Measurements from ENCODE around the gene F2. TPM values are rescaled to one million over a fixed set of nuclear protein-coding genes. Genes with fewer than 3 reads are reported as not detected.
A peak's percentile ranks its signal among the peaks of the same experiment; 100 is the strongest.

The F2 gene
- total RNA-seq, 4 donors from 2014 or later = 0.42 to 1.1 TPM; not detected in 2

DNA sequence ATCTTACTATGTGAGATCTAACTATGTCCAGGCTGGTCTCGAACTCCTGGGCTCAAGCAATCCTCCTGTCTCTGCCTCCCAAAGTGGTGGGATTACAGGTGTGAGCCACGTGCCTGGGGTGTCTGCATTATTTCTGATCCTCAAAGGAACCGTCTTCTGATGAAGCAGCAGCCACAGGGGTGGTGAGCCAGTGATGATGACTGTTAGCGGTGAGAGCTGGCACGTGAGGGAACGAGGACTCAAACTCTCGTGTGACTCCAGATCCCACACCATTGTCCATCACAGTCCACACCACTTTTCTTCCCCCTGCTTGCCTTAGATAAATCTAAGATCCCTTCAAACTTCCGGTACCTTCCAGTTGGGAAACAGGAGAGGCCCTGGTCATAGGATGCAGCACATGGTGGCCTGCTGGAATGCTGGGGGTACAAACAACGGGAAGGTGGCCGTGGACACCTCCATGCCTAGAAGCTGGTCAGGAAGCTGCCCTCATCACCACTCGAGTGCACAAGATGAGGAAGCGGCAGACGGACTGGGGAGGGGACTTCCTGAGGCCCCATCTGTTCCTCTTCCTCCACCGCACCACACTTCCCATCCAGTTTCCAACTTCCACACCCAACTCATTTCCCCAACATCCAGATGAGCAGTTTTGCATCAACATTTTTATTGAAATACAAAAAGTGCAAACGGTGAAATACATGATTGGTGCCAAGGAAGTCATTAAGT, 42.4 kb upstream of the F2 start:
- 80% methylated on average over 15 of the region's 15 CpGs for WGBS

DNA sequence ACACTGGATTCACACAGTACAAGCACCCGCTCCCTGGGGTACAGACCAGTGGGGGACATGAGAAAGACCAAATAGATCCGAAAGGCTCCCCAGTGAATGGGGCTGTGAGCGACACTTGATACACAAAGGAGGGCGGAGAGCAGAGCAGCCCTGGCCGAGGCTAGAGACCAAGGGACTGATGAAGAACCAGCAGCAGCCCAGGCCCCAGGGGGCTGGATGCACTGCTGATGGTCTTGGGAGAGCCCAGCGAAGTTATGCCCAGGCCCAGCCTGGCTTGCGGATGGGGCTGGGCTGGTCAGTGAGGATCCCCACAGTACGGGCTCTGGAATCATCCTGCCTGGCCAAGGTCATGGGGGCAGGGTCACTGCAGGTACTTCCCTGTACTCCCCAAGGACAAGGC, 41.8 kb upstream of the F2 start:
- peak overlapping the region in 3 of 4 donors; percentile 74 to 82 (median 80) for H3K27ac ChIP-seq (replicated peaks in 1 of 4)

More for the DNA sequence above, 42.4 kb upstream of the F2 start:
- Histone ChIP-seq H3K27ac (replicated peaks in 1 of 4) (peak overlapping the region; percentile 68 to 82 (median 77)), H3K36me3 (peaks cover 57 to 78% (median 75%) of the 10 kb centered on the region in 4 donors), H3K9me3 (no peaks in the 10 kb centered on the region), H3K4me1 (peaks cover 31 to 45% (median 36%) of the 10 kb centered on the region in 4 donors), H3K27me3 (no peaks in the 10 kb centered on the region), H3K4me3 (no peak overlapping the region)
- DNase-seq (ENCODE audit: extremely low spot score) = no peak
- intact Hi-C loops (cut with DNase I) = no loop called here
- no peak for TF ChIP-seq POLR2A (IDR thresholded peaks at IDR 0.05; ENCODE audit: low read depth)
- no peak for TF ChIP-seq EP300 (IDR thresholded peaks at IDR 0.05)
- TF ChIP-seq, protein P1, sequence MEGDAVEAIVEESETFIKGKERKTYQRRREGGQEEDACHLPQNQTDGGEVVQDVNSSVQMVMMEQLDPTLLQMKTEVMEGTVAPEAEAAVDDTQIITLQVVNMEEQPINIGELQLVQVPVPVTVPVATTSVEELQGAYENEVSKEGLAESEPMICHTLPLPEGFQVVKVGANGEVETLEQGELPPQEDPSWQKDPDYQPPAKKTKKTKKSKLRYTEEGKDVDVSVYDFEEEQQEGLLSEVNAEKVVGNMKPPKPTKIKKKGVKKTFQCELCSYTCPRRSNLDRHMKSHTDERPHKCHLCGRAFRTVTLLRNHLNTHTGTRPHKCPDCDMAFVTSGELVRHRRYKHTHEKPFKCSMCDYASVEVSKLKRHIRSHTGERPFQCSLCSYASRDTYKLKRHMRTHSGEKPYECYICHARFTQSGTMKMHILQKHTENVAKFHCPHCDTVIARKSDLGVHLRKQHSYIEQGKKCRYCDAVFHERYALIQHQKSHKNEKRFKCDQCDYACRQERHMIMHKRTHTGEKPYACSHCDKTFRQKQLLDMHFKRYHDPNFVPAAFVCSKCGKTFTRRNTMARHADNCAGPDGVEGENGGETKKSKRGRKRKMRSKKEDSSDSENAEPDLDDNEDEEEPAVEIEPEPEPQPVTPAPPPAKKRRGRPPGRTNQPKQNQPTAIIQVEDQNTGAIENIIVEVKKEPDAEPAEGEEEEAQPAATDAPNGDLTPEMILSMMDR (IDR thresholded peaks at IDR 0.05) = no peak
- no peak for TF ChIP-seq POLR2AphosphoS5 (IDR thresholded peaks at IDR 0.05)

DNA sequence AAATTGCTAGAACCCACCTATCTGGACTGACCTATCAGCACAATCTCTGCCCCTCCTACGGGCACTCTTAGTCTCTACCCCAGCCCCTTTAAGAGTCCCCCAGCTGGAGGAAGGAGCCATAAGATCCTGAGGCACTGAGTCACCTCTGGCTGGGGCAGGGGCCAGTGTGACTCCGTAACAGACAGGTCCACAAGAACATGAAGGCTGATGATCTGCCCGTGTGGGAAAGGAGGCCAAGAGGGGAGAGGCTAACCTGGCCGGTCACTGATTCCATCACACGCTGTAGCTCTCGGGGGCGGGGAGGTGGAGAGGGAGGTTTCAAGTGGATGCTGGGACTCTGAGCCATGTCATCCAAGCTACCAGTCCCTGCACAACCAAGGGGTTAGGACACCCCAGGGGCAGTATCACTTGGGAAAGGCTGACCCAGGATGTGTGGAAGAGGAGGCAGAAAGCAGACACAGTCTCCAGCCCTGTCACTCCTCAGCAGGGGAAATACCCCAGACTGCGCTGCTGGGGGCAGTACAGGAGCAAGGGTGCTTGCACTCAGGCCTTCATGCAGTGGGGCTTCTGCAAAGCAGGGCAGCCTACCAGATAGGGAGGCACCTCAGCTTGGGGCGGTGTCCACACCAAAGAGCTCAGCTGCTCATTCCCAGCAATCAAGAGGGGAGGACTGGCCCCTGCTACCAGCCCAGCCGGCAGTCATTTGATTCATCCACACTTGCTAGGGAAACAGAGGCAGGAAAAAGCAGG, 40.8 kb upstream of the F2 start:
- Histone ChIP-seq H3K27ac (replicated peaks in 1 of 4) (peak overlapping the region in 2 of 4 donors; percentile 33 to 35), H3K27me3 (no peaks in the 10 kb centered on the region), H3K4me3 (no peak overlapping the region), H3K36me3 (peaks cover 44 to 75% (median 66%) of the 10 kb centered on the region in 4 donors), H3K9me3 (no peaks in the 10 kb centered on the region), H3K4me1 (peaks cover 32 to 47% (median 38%) of the 10 kb centered on the region in 4 donors)
- 76% methylated on average over 10 of the region's 10 CpGs for WGBS
- intact Hi-C loops (cut with DNase I) = no loop called here
- no peak for DNase-seq (ENCODE audit: extremely low spot score)
- TF ChIP-seq POLR2AphosphoS5 (IDR thresholded peaks at IDR 0.05) (no peak), EP300 (IDR thresholded peaks at IDR 0.05) (no peak)

More for the DNA sequence above, 41.8 kb upstream of the F2 start:
- Histone ChIP-seq H3K4me1 (peaks cover 31 to 45% (median 36%) of the 10 kb centered on the region in 4 donors), H3K27me3 (no peaks in the 10 kb centered on the region), H3K36me3 (peaks cover 51 to 78% (median 75%) of the 10 kb centered on the region in 4 donors), H3K4me3 (no peak overlapping the region), H3K9me3 (no peaks in the 10 kb centered on the region)
- no peak for DNase-seq (ENCODE audit: extremely low spot score)
- TF ChIP-seq, protein P1 (IDR thresholded peaks at IDR 0.05) = no peak
- no peak for TF ChIP-seq POLR2AphosphoS5 (IDR thresholded peaks at IDR 0.05)
- TF ChIP-seq EP300 (IDR thresholded peaks at IDR 0.05) = no peak
- no peak for TF ChIP-seq POLR2A (IDR thresholded peaks at IDR 0.05; ENCODE audit: low read depth)
- intact Hi-C loops (cut with DNase I) = no loop called here
- WGBS = 76% methylated on average over 5 of the region's 8 CpGs

DNA sequence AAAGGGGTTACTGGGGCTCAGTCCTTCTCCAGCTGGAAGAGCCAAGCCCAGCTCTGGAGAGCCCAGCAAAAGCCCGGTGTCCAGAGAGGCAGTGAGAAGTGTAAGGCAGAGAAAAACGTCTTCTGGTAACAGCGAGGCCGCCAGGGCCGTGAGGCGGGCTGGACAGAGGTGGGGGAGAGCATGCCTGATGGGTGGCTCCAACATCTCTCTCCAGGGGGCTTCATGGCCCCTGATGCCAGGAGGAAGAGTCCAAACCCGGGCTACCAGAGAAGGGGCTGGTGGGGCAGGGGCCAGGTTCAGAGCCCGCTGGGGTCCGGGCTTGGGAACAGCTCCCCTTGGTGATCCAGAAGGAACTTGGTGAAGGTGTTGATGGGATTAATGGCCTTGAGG, 40.3 kb upstream of the F2 start:
- Histone ChIP-seq H3K9me3 (no peaks in the 10 kb centered on the region), H3K4me1 (peaks cover 31 to 52% (median 42%) of the 10 kb centered on the region in 4 donors), H3K4me3 (no peak overlapping the region), H3K27ac (replicated peaks in 1 of 4) (peak overlapping the region in 1 of 4 donors; percentile 33), H3K36me3 (peaks cover 38 to 74% (median 63%) of the 10 kb centered on the region in 4 donors), H3K27me3 (no peaks in the 10 kb centered on the region)
- TF ChIP-seq EP300 (IDR thresholded peaks at IDR 0.05) (no peak), POLR2A (IDR thresholded peaks at IDR 0.05; ENCODE audit: low read depth) (no peak), POLR2AphosphoS5 (IDR thresholded peaks at IDR 0.05) (no peak)
- TF ChIP-seq, protein P1 (IDR thresholded peaks at IDR 0.05) = no peak
- WGBS = 94% methylated on average over 9 of the region's 9 CpGs
- intact Hi-C loops (cut with DNase I) = no loop called here
- DNase-seq (ENCODE audit: extremely low spot score) = no peak
